Activated T-helper 1 cell treated with Interleukin-2 at 50 U/mL for 16 hours (primary cell): ENCODE data around the gene PTRH2.
A peak's percentile ranks its signal among the peaks of the same experiment; 100 is the strongest.
"Not testable (repeated sequence)": the region's sequence is repeated elsewhere in the genome, so short reads cannot be mapped to it uniquely, and the experiment has no call there.

ENCODE experiments used
- DNase-seq: peaks from one replicate; pipeline ENCODE4 v3.0.0-alpha.2; 2020; ENCODE audit warnings: low read depth

PTRH2 gene

DNA sequence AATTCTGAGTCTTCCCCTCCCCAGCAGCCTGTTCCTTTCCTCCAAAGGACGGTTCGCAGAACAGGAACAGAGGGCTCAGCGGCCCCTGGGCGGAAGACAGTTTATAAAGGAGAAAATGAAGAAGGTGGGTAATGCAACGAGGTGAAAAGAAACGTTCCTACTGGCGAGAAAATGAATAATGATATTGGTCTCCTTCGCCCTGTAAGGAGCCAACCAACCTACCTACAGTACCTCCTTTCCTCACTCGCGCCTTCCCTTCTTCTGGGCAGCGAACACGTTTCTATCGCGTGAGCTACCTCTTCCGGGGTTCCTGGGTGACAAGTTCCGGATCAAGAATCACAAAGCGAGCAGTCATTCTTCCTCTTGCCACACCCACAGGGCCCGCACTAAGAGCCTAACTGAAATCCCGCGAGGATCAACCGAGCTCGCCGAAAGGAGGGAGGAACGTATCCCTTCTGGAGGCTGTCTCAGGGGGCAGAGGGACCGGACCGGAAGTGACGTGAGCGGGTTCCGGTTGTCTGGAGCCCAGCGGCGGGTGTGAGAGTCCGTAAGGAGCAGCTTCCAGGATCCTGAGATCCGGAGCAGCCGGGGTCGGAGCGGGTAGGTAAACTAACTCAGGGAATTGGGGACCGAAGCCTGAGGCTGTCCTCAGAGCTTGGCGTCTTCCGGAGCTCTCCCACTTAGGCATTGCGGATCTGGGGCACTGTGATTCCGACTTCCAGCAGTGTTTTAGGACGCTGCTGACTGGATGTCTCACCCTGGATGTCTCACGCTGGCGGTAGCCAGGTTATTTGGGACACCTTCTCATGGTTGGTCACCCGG lies at the start of gene PTRH2, which contains the start of gene VMP1:
Gene PTRH2, minus strand, starts transcription at position 282 of the 822 bp plus-strand sequence. CDS start 9,452 bp downstream, outside the sequence.
Gene VMP1, plus strand, starts transcription at position 506 of the 822 bp plus-strand sequence. CDS start 23,793 bp downstream, outside the sequence.
- peak; percentile 80 for DNase-seq

DNA sequence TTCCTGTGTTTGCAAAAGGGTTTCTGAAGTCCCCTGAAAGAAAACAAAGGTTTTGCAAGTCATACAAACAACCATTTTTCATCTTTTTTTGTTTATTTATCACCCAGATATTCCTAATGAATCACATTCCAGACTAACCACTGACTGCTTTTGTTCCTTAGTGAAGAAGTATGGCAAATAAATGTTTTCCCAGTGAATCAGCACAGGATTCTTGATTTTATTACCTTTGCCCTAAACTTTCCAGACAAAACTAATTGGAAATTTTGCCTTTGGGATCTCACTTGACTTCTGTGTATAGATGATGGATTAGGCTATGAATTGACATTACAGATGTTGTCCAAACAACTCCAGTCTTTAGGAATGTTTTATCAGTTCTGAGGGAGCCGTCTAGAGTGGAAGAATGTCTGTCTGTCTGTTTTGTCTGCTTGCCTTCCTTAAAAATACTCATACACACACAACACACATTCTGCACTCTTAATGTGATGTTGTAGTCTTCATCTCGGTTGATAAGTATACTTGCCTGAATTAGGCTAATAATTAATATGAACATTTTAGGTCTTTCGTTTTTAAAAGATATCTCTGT lies 49.1 kb upstream of the PTRH2 start:
- DNase-seq: no peak

DNA sequence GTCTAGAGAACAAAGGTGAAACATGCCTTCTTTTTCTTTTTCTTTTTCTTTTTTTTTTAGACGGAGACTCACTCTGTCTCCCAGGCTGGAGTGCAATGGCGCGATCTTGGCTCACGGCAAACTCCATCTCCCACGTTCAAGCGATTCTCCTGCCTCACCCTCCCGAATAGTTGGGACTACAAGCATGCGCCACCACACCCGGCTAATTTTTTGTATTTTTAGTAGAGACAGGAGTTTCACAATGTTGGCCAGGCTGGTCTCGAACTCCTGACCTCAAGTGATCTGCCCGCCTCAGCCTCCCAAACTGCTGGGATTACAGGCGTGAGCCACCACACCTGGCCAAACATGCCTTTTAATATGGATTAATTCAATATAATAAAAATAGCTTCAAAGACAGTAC lies 47.8 kb upstream of the PTRH2 start:
- not testable (repeated sequence) for DNase-seq

DNA sequence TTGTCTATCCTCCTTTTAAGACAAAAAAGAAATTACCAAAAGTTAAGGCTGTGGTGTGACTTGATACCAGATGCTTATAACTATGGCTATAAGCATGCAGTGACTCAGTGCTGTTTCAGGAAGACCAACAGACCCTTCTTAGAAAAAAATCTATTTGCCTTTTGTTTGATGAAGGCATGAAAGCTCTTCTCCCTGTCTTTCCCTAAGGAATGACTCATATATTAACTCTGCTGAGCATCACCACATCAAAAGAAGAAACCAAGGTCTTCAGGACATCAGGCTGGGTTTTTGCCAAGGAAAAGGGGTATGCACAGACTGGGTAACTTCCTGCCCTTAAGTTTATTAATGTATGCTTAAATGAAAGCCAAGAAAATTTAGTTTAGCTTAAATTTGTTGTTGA lies 47.3 kb upstream of the PTRH2 start:
- no peak for DNase-seq

DNA sequence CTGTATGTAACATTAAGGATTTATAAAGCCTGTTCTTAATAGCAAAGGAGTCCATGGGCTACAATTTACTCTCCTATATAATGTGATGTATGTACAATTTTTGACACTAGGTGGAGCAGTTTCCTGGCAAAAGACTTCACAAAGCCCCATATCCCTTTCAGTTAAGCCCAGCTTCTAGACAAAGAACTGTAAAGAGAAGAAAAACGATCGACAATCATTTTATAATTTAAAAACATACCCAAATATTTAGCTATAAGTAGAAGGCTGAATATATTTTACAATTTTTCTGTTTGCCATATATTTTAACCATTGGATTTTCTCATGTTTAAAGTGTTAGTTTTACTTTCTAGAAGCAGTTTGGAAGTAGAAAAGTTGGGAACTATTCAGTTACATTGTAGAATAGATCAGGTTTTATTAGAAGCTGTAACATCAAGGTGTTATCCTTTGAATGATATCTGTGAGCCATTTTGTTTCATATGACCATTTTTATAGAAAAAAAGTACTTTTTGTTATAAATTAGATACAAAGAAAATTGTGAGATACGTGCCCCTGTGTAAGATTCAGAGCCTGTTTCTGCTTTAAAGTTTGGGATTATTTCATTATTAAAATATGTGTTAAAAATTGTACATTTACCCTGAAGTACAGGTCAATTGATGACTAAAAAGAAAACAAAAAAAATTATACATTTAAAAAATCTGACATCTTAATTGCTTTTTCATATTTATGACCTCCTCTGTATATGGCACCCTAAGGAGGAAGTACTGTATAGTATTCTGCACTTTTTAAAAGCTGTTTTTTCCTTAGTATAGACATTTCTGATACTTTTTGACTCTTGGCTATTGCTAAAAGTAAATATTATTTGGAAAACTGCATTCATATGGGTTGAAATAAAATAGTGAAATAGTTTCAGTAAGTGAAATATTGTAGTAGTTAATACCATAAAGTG lies 46.6 kb upstream of the PTRH2 start:
- no peak for DNase-seq

DNA sequence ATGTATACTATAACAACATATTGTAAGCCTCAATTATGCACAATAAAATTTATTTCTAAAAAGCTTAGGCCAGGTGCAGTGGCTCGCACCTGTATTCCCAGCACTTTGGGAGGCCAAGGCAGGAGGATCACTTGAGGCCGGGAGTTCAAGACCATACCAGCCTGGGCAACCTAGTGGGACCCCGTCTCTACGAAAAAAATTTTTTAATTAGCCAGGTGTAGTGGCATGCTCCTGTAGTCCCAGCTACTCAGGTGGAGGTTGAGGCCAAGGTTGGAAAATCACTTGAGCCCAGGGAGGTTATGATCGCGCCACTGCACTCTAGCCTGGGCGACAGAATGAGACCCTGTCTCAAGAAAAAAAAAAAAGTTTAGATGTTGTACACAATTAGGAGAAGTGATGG lies 45.7 kb upstream of the PTRH2 start:
- no peak for DNase-seq

DNA sequence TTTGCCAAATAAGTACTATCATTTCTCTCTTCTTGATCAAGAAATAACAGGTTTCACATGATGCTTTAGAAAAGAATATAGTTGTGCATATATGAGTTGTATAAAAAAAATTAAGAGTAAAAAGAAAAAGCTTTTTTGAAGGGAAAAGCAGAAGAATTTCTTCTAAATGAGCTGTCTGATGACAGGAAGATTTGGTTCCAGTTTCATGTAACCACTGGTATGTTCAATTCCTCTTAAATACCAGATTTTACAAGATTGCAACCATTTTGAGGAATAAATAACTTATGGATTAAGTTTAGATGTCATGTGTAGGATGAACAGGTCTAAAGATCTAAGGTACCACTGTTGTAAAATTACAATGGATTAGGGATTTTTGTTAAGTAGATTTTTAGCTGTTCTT lies 45.2 kb upstream of the PTRH2 start:
- DNase-seq: no peak

DNA sequence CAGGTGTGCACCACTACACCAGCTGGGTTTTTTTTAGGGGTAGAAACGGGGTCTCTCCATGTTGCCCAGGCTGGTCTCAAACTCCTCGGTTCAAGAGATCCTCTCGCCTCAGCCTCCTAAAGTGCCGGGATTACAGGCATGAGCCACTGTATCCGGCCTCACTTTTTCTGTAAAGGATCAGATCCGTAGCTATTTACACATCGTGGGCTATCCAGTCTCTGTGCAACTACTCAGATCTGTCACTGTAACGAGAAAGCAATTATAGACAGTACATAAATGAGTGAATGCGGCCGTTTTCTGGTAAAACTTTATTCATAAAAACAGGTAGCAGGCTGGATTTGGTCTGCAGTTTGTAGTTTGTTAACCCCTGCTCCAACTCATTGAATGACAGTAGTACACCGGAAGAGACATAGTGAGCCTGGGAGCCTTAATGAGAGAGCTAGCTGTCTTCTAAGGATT lies 44.8 kb upstream of the PTRH2 start:
- no peak for DNase-seq

DNA sequence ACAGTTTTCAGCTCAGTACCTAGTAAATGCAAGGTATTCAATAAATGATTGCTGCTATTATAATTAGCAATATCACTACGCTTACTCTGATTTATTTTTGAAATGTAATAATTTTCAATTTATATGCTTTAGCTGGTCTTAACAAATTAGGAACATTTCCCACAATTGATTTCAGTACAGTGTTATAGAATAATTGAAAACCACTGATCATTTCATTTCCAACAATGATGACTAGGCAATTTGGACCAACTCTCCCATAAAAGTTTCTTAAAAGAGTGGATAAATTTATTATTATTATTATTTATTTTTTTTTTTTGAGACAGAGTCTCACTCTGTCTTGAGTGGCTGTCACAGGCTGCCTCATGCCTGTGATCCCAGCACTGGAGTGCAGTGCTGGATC lies 41.4 kb upstream of the PTRH2 start:
- DNase-seq: no peak

DNA sequence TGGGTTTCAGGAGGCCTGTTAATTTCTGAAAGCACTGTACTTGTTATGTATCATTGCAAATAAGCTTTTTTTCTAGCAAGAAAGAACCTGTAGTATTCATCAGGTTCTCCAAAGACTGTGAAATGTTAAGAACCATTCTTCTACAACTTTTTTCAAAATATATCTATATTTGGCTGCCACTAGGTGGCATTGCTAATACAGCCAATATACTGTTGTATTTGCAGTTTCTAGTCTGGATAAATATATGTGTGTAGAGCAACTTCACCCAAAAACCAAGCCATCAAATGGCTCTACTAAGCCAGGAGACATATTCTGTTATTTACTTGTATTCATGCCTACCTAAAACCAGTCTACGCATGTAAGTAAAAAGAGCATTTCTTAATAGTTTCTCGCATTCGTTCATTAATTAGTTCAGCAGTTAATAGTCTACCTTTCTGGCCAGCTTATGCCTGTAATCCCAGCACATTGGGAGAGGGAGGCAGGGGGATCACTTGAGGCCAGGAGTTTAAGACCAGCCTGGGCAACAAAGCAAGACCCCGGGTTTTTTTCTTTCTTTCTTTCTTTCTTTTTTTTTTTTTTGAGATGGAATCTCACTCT lies 39.7 kb upstream of the PTRH2 start:
- no peak for DNase-seq

DNA sequence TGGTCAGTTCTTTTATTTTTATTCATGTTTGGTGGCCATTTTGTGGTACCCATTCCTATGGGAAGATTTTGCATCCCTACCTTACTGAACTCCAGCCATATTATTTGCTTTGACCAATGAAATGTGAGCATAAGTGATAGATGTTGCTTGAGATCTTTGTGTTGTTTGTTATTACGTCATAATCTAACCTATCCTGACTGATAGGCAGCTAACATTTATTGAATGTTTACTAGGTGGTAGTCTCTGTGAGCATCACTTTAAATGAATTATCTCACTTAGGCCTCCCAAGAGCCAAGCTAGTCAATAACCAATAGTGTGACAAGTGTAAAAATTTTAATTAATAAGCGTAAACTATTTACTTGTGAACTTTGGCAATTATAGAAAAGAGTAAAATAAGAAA lies 37.8 kb upstream of the PTRH2 start:
- DNase-seq: no peak

DNA sequence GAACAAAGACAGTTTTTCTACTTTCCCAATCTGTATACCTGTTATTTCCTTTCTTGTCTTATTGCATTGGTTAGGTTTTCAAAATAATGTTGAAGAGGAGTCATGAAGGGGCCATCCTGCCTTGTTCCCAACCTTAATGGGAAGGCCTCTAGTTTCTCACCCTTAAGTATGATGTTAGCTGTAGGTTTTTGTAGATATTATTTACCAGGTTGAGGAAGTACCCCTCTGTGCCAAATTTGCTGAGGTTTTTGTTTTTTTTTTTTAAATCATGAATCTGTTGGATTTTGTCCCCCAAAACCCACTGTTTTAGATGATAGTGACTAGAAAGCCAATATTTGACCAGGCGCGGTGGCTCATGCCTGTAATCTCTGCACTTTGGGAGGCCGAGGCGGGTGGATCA lies 36.6 kb upstream of the PTRH2 start:
- no peak for DNase-seq

DNA sequence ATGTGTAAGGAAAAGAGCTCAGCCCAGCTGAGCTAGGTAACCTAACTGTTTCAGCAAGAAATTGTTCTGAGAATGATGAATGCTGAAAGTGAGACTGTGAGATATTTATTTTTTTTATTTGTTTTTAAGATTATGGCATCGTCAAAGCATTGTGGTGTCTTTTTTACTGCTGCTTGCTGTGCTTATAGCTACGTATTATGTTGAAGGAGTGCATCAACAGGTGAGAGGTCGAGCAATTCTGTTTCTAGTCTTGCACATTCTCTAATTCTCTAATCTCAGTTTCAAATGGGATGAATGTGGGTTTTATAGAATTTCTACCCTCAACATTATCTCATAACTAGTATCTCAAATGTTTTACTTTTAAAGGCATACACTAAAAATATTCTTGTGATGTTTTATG lies 30.1 kb upstream of the PTRH2 start:
- no peak for DNase-seq

DNA sequence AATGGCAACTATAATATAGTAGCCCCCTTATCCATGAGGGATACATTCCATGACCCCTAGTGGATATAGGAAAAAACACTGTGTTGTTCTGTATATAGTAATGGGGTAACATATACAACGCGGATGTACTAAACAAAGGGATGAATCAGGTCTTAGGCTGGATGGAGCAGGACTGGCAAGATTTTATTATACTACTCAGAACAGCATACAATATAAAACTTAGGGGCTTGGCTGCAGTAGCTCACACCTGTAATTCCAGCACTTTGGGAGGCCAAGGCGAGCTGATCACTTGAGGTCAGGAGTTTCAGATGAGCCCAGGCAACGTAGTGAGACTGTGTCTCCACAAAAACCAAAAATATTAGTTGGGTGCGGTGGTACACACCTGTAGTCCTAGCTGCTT lies 27.0 kb upstream of the PTRH2 start:
- no peak for DNase-seq

DNA sequence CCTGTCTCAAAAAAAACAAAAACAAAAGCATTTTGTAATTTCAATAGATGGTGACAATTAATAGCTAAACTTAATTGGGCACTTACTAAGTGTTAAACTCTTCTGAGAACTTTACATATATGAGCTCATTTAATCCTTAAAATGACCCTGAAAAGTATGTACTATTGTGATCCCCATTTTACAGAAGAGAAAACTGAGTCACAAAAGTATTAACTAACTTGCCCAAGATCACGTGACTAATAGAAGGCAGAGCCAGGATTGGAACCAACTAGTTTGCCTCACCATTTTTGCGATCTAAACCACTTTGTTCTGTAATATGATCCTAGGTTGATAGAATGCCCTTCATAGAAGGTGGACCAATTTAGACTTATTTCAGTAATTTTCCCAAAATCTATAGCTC lies 26.5 kb upstream of the PTRH2 start:
- DNase-seq: no peak

DNA sequence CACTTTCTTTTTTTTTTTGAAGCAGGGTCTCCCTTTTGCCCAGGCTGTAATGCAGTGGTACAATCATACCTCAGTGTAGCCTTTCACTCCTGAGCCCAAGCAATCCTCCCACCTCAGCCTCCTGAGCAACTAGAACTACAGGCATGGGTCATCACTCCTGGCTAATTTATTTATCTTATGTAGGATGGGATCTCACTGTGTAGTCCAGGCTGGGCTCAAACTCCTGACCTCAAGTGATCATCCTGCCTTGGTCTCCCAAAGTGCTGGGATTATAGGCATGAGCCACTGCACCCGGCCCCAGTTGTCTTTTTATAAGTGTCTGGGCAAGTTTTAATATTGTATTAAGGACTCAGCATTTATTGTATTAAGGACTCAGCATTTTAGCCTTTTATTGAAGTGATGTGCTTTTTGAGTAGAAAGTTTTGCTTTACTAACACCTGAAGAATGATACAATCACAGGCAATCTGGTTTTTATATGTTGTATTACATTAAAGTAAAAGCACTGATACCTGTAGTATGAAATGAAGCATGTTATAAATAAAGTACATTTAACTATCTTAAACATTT lies 23.1 kb upstream of the PTRH2 start:
- no peak for DNase-seq

DNA sequence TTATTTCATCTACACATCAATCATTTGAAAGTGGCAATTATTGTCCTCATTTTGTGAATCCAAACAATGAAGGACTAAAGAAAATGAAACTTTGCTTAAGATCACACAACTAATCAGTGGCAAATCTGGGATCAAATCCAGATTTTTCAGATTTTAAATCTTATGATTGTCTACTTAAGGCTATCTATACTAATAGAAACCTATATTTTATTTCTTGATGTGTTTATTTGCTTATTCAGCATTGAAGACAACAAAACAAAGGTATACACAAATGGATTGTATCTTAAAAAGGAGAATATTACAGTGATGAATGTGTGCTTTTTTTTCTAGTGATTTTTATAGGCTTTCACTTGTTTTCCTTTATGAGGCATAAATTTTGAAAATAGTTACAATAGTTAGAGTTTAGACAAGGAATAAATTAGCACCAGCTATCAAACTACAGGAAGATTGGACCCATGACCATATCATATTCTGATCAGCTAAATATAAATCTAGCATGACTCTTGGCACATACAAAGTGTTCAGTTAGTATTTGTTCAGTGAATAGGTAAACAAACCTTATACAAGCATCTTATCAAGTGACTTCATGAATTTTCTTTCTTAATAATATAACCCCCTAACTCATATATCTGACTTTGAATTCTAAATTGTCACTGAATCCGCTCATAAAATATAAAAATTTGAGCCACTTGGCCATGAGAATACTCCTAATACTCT lies 20.7 kb upstream of the PTRH2 start:
- no peak for DNase-seq

DNA sequence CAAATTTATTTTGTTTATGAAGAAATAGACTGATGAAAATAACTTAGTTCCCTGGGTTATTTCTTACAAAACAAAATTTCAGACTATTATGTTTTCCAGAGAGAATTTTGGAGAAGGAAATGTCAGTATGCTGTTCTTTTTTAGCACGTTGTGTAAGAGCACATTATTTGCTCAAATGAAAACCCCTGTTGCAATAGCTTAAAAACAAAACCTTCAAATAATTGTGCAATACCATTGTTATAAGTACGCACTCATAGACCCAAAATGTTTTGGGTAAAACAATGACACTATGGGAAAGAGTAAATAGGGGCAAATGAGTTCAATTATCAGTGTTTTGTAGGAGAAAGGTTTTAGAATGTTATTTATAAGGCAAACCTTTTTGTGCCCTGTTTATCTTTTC lies 18.5 kb upstream of the PTRH2 start:
- no peak for DNase-seq

DNA sequence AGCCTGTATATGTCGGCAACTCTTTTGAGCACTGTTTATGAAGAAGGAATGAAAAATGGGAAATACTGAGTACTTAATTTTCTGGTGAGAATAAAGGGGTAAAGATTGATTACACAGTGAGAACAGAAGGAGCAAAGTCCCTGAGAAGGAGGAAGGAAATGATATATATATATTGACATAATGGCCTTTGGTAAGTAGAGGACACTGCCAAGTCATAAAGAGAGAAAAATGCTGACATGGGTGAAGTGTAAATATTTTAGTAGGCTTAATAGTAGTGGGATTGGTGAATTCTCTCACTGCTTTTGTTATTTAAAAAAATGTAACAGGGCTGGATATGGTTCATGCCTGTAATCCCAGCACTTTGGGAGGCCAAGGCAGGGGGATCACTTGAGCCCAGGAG lies 16.4 kb upstream of the PTRH2 start:
- no peak for DNase-seq

DNA sequence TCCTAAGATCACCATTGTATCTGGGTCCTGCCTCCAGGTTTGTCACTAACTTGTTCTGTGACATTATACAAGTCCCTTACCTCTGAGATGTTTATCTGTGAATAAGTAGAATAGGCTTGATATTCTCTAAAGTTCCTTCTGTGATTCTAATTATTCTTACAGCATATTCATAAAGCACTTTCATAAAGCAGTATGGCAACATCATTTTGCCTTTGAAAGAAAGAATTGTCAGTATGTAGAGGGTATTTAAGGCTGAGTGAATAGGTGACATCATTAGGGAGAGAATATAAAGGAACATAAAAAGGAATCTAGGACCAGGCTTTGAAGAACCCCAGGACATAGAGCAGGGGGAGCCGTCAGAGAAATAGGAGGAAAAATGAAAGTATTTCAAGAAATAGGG lies 15.8 kb upstream of the PTRH2 start:
- no peak for DNase-seq

DNA sequence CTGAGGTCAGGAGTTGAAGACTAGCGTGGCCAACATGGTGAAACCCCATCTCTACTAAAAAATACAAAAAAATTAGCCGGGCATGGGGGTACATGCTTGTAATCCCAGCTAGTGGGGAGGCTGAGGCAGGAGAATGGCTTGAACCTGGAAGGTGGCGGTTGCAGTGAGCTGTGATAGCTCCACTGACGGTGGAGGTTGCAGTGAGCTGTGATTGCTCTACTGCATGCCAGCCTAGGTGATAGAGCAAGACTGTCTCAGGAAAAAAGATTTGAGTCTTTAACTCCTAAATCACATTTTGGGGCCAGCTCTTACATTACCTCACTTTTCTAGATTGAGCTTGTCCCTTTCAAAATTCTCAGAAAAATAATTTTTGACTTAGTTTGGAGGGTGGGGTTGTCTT lies 15.4 kb upstream of the PTRH2 start:
- no peak for DNase-seq
